HepG2 (cell line): ENCODE results near the gene NR4A2. TPM values are rescaled to one million over a fixed set of nuclear protein-coding genes. Genes with fewer than 3 reads are reported as not detected.

ENCODE experiments used
- CBX1 ChIP-seq: IDR thresholded peaks from one replicate; pipeline ENCODE4 v1.6.1; 2016; ENCODE audit warnings: antibody characterized with exemption, low read depth
- CREBL2 ChIP-seq: sonication (generic); formaldehyde crosslinking; IDR thresholded peaks from 2 replicates; pipeline ENCODE4 v1.8.1; 2023; ENCODE audit warnings: missing genetic modification reagents, mild to moderate bottlenecking, borderline replicate concordance
- STAT6 ChIP-seq: sonication (generic); formaldehyde crosslinking; IDR thresholded peaks from 2 replicates; pipeline ENCODE4 v1.4.0; 2020; ENCODE audit warnings: missing genetic modification reagents, mild to moderate bottlenecking, borderline replicate concordance
- ZBTB4 ChIP-seq: sonication (generic); formaldehyde crosslinking; IDR thresholded peaks from 2 replicates; pipeline ENCODE4 v1.4.0; 2020; ENCODE audit warnings: missing genetic modification reagents, mild to moderate bottlenecking, borderline replicate concordance
- ZNF687 ChIP-seq: sonication (generic); formaldehyde crosslinking; IDR thresholded peaks from 2 replicates; pipeline ENCODE4 v1.5.1; 2020; ENCODE audit warnings: mild to moderate bottlenecking, missing genetic modification reagents, moderate library complexity
- polyA plus RNA-seq, 8 experiments: library from polyadenylated mRNA; depleted of rRNA in 3 of 8; stranded (reverse) in 7 of 8; unstranded in 1 of 8; fragments of >200 nt; fragmentation: Illumina TruSeq in 4 of 8; extraction: Trizol in 4 of 8; gene quantifications; 2 replicates each; pipeline versions ENCODE4 v1.2.1 to v1.2.3, GENCODE V29; 2011 to 2016; ENCODE audit warnings: low read depth in 4 of 8, missing spikeins in 1 of 8, mixed read lengths in 1 of 8; ENCODE audit not compliant: insufficient read depth in 1 of 8
- total RNA-seq, 5 experiments: library from RNA; depleted of rRNA; stranded (reverse); fragments of >200 nt; fragmentation: Illumina TruSeq; extraction: Trizol; gene quantifications; 2 replicates each; pipeline ENCODE4 v1.2.3, GENCODE V29; 2016; ENCODE audit warnings: low read depth in 1 of 5

The NR4A2 gene
- total and polyA plus RNA-seq, 2 of the 13 experiments (the other 11 are each of a cell fraction or from before 2014, with no cell fraction given) = not detected

GRCh38 chr2:156319811-156320485, 12.6 kb downstream of the NR4A2 start (continued):
- TF ChIP-seq CREBL2 (CRISPR knock-in tag) = no peak
- no peak for TF ChIP-seq CBX1
- 0 out of 2 replicates have a peak, but pooled peaks have one; percentile 26 for TF ChIP-seq ZBTB4 (CRISPR knock-in tag)
- TF ChIP-seq STAT6 (CRISPR knock-in tag) = no peak
- peak; percentile 27; the same call in 1 of the 2 replicates for TF ChIP-seq ZNF687 (CRISPR knock-in tag)
